MG63 (cell line): ENCODE results near the gene ITPKA. TPM values are rescaled to one million over a fixed set of nuclear protein-coding genes. Genes with fewer than 3 reads are reported as not detected.

Source experiments
- DNase-seq: peaks from one replicate; pipeline ENCODE4 v3.0.0-alpha.2; 2020
- H3K27me3 ChIP-seq: fragments of 250-450 bp; sonication (Bioruptor Pico); 2 replicates; pipeline ENCODE4 v1.5.1; 2020; ENCODE audit warnings: mild to moderate bottlenecking, moderate library complexity
- H3K36me3 ChIP-seq: fragments of 250-450 bp; sonication (Bioruptor Pico); 2 replicates; pipeline ENCODE4 v1.5.1; 2020; ENCODE audit warnings: mild to moderate bottlenecking, moderate library complexity
- H3K4me3 ChIP-seq: fragments of 250-450 bp; sonication (Bioruptor Pico); 2 replicates; pipeline ENCODE4 v1.5.1; 2020; ENCODE audit warnings: mild to moderate bottlenecking, moderate library complexity
- H3K9me3 ChIP-seq: fragments of 250-450 bp; sonication (Bioruptor Pico); 2 replicates; pipeline ENCODE4 v1.5.1; 2020; ENCODE audit warnings: mild to moderate bottlenecking, moderate library complexity
- total RNA-seq: library from RNA; depleted of rRNA; stranded (reverse); fragments of >200 nt; shearing (Covaris generic); gene quantifications from 2 replicates; pipeline ENCODE4 v1.2.3, GENCODE V29; 2014; ENCODE audit warnings: low replicate concordance; rRNA removed

Gene ITPKA
- total RNA-seq, 1 experiment from 2014 or later = 1.6 TPM

GRCh38 chr15:41521614-41522013, 27.9 kb downstream of the ITPKA start:
- DNase-seq = no peak
- Histone ChIP-seq H3K27me3 (no peaks in the 10 kb centered on the region), H3K4me3 (no peak overlapping the region), H3K36me3 (peaks cover 8% of the 10 kb centered on the region), H3K9me3 (no peaks in the 10 kb centered on the region)

GRCh38 chr15:41523097-41523496, 29.4 kb downstream of the ITPKA start:
- peak; percentile 17 for DNase-seq
- Histone ChIP-seq H3K27me3 (no peaks in the 10 kb centered on the region), H3K36me3 (peaks cover 15% of the 10 kb centered on the region), H3K4me3 (no peak overlapping the region), H3K9me3 (no peaks in the 10 kb centered on the region)

GRCh38 chr15:41530363-41530956, 36.8 kb downstream of the ITPKA start:
- Histone ChIP-seq H3K36me3 (peaks cover 40% of the 10 kb centered on the region), H3K27me3 (no peaks in the 10 kb centered on the region), H3K9me3 (no peaks in the 10 kb centered on the region), H3K4me3 (no peak overlapping the region)
- DNase-seq = no peak

GRCh38 chr15:41535544-41535943, 41.9 kb downstream of the ITPKA start:
- Histone ChIP-seq H3K4me3 (no peak overlapping the region), H3K27me3 (no peaks in the 10 kb centered on the region), H3K9me3 (no peaks in the 10 kb centered on the region), H3K36me3 (peaks cover 31% of the 10 kb centered on the region)
- DNase-seq = no peak

- no peak overlapping the region for H3K4me3 ChIP-seq
- H3K36me3 ChIP-seq = peaks cover 31% of the 10 kb centered on the region
- no peaks in the 10 kb centered on the region for H3K9me3 ChIP-seq
- no peaks in the 10 kb centered on the region for H3K27me3 ChIP-seq
- DNase-seq = no peak
Observed at GRCh38 chr15:41536866-41537265, 43.2 kb downstream of the ITPKA start.

- H3K27me3 ChIP-seq = no peaks in the 10 kb centered on the region
- peak overlapping the region; percentile 93 for H3K4me3 ChIP-seq
- peaks cover 6% of the 10 kb centered on the region for H3K36me3 ChIP-seq
- no peak for DNase-seq
- H3K9me3 ChIP-seq = no peaks in the 10 kb centered on the region
Observed at GRCh38 chr15:41543521-41543870, 49.8 kb downstream of the ITPKA start.

GRCh38 chr15:41544650-41545015, 51.0 kb downstream of the ITPKA start:
- H3K36me3 ChIP-seq = peaks cover 6% of the 10 kb centered on the region
- peak overlapping the region; percentile 93 for H3K4me3 ChIP-seq
- DNase-seq = no peak
- no peaks in the 10 kb centered on the region for H3K27me3 ChIP-seq
- H3K9me3 ChIP-seq = no peaks in the 10 kb centered on the region

GRCh38 chr15:41545218-41545617, 51.5 kb downstream of the ITPKA start:
- H3K27me3 ChIP-seq = no peaks in the 10 kb centered on the region
- H3K9me3 ChIP-seq = no peaks in the 10 kb centered on the region
- DNase-seq = no peak
- peaks cover 6% of the 10 kb centered on the region for H3K36me3 ChIP-seq
- no peak overlapping the region for H3K4me3 ChIP-seq

- peak; percentile 68 for DNase-seq
- Histone ChIP-seq H3K9me3 (no peaks in the 10 kb centered on the region), H3K36me3 (peaks cover 6% of the 10 kb centered on the region), H3K27me3 (no peaks in the 10 kb centered on the region), H3K4me3 (no peak overlapping the region)
Observed at GRCh38 chr15:41546851-41547786, 53.4 kb downstream of the ITPKA start.

- Histone ChIP-seq H3K4me3 (no peak overlapping the region), H3K27me3 (no peaks in the 10 kb centered on the region), H3K9me3 (no peaks in the 10 kb centered on the region), H3K36me3 (no peaks in the 10 kb centered on the region)
- no peak for DNase-seq
Observed at GRCh38 chr15:41550066-41550775, 56.5 kb downstream of the ITPKA start.

Other genes starting within 250 kb of the ITPKA start
- 27.5 and 46.3 TPM in 2 replicates for gene OIP5, start 161.3 kb upstream of the ITPKA start, total RNA-seq
- gene NUSAP1, start 161.0 kb upstream of the ITPKA start, total RNA-seq = 161 and 169 TPM in 2 replicates
- gene NDUFAF1, start 91.4 kb upstream of the ITPKA start, total RNA-seq = 19.4 and 26.2 TPM in 2 replicates
- gene RTF1, start 76.8 kb upstream of the ITPKA start, total RNA-seq = 25.1 and 26.5 TPM in 2 replicates
- not detected in 2 replicates for gene LTK, start 20.0 kb downstream of the ITPKA start, total RNA-seq
- 6.2 and 7.9 TPM in 2 replicates for gene RPAP1, start 50.4 kb downstream of the ITPKA start, total RNA-seq
- 3.4 and 12.2 TPM in 2 replicates for gene TYRO3, start 65.3 kb downstream of the ITPKA start, total RNA-seq
- gene MGA, start 166.5 kb downstream of the ITPKA start, total RNA-seq = 10.4 and 12.8 TPM in 2 replicates